IMR-90 (cell line): ENCODE results near the gene ING2. TPM values are rescaled to one million over a fixed set of nuclear protein-coding genes. Genes with fewer than 3 reads are reported as not detected.

Experiments
- ATAC-seq: fragments of 200-7000 bp; cut with Tn5 transposase; 2 replicates; pipeline ENCODE4 v1.9.1; 2020; ENCODE audit warnings: low read depth, mild to moderate bottlenecking, moderate library complexity
- BruUV-seq: library from RNA; stranded (reverse); fragments of 400-500 nt; replicated peaks from 2 replicates; lab custom pipeline; 2021; lab: Mats Ljungman, UMichigan
- CTCF ChIA-PET: fragments of 300-600 bp; formaldehyde crosslinking; extraction: SDS; loops from one replicate; lab custom pipeline; 2021; ENCODE audit warnings: antibody characterized with exemption; lab: Yijun Ruan, JAX
- POLR2A ChIA-PET: fragments of 300-600 bp; sonication (Branson Sonifier 250); formaldehyde crosslinking; loops from one replicate; lab custom pipeline; 2022; ENCODE audit warnings: antibody characterized with exemption; ENCODE audit not compliant: unreplicated experiment; lab: Charles Lee
- DNase-seq: peaks from one replicate; pipeline ENCODE4 v3.0.0; 2013
- H2AFZ ChIP-seq: replicated peaks from 2 replicates; pipeline ENCODE3; 2013; ENCODE audit warnings: low read length, mild to moderate bottlenecking; ENCODE audit not compliant: poor library complexity
- H2AK5ac ChIP-seq: 2 replicates; pipeline ENCODE4 v1.6.1; 2013; ENCODE audit warnings: low read depth, low read length, inconsistent platforms
- H2AK9ac ChIP-seq: replicated peaks from 2 replicates; pipeline ENCODE3; 2013; ENCODE audit warnings: mild to moderate bottlenecking, low read depth, low read length, moderate library complexity; ENCODE audit not compliant: poor library complexity
- H2BK120ac ChIP-seq: 2 replicates; pipeline ENCODE4 v1.6.1; 2013; ENCODE audit warnings: low read depth, low read length, inconsistent platforms
- H2BK15ac ChIP-seq: 3 replicates; pipeline ENCODE4 v1.6.1; 2013; ENCODE audit warnings: low read depth, low read length, inconsistent platforms
- H2BK20ac ChIP-seq: 2 replicates; pipeline ENCODE4 v1.6.1; 2013; ENCODE audit warnings: low read depth, mild to moderate bottlenecking, inconsistent platforms, low read length, moderate library complexity
- H2BK5ac ChIP-seq: 2 replicates; pipeline ENCODE4 v1.6.1; 2013; ENCODE audit warnings: mild to moderate bottlenecking, low read depth, low read length, inconsistent platforms; ENCODE audit not compliant: poor library complexity, severe bottlenecking
- H3K14ac ChIP-seq: replicated peaks from 2 replicates; pipeline ENCODE4 v1.6.1; 2013; ENCODE audit warnings: low read depth, low read length, inconsistent platforms
- H3K18ac ChIP-seq: 2 replicates; pipeline ENCODE4 v1.6.1; 2013; ENCODE audit warnings: low read depth, low read length, control low read depth
- H3K23ac ChIP-seq: 2 replicates; pipeline ENCODE4 v1.6.1; 2013; ENCODE audit warnings: low read depth, low read length, inconsistent platforms
- H3K27ac ChIP-seq: 2 replicates; pipeline ENCODE4 v1.5.1; 2013; ENCODE audit warnings: mild to moderate bottlenecking, control low read depth, low read length; ENCODE audit not compliant: insufficient read depth
- H3K27me3 ChIP-seq: 2 replicates; pipeline ENCODE4 v1.6.1; 2013; ENCODE audit warnings: low read length; ENCODE audit not compliant: control insufficient read depth, insufficient read depth
- H3K36me3 ChIP-seq: 2 replicates; pipeline ENCODE4 v1.6.1; 2013; ENCODE audit warnings: low read length, mixed read lengths; ENCODE audit not compliant: control insufficient read depth, insufficient read depth
- H3K4ac ChIP-seq: 2 replicates; pipeline ENCODE4 v1.6.1; 2013; ENCODE audit warnings: low read depth, low read length, inconsistent platforms
- H3K4me1 ChIP-seq: 2 replicates; pipeline ENCODE4 v1.6.1; 2013; ENCODE audit warnings: low read length, mixed read lengths; ENCODE audit not compliant: control insufficient read depth, insufficient read depth
- H3K4me2 ChIP-seq: 2 replicates; pipeline ENCODE4 v1.6.1; 2013; ENCODE audit warnings: low read depth, mild to moderate bottlenecking, control low read depth, low read length, moderate library complexity
- H3K4me3 ChIP-seq: 2 replicates; pipeline ENCODE4 v1.5.1; 2013; ENCODE audit warnings: low read depth, mild to moderate bottlenecking, control low read depth, low read length, moderate library complexity; ENCODE audit not compliant: insufficient read depth
- H3K56ac ChIP-seq: 2 replicates; pipeline ENCODE4 v1.6.1; 2013; ENCODE audit warnings: low read length, inconsistent platforms; ENCODE audit not compliant: insufficient read depth; ENCODE audit errors: extremely low read depth
- H3K79me1 ChIP-seq, 2 experiments: 2 replicates each; pipeline ENCODE4 v1.6.1; 2013; ENCODE audit warnings: low read length in 2 of 2, inconsistent platforms in 1 of 2, low read depth in 1 of 2
- H3K9ac ChIP-seq: 2 replicates; pipeline ENCODE4 v1.6.1; 2013; ENCODE audit warnings: low read depth, low read length, control low read depth
- H3K9me1 ChIP-seq: 2 replicates; pipeline ENCODE4 v1.6.1; 2013; ENCODE audit warnings: low read length, inconsistent platforms; ENCODE audit not compliant: insufficient read depth
- H3K9me3 ChIP-seq: 2 replicates; pipeline ENCODE4 v1.6.1; 2013; ENCODE audit warnings: low read length; ENCODE audit not compliant: control insufficient read depth, insufficient read depth
- H4K20me1 ChIP-seq: 2 replicates; pipeline ENCODE4 v1.6.1; 2013; ENCODE audit warnings: low read length, inconsistent platforms; ENCODE audit not compliant: insufficient read depth
- H4K5ac ChIP-seq: 2 replicates; pipeline ENCODE4 v1.6.1; 2013; ENCODE audit warnings: mild to moderate bottlenecking, low read depth, low read length, control low read depth
- H4K8ac ChIP-seq, 2 experiments: 2 replicates each; pipeline ENCODE4 v1.6.1; 2013; ENCODE audit warnings: low read depth in 2 of 2, low read length in 2 of 2, control low read depth in 1 of 2, inconsistent platforms in 1 of 2
- H4K91ac ChIP-seq: 2 replicates; pipeline ENCODE4 v1.6.1; 2013; ENCODE audit warnings: low read depth, low read length, inconsistent platforms; ENCODE audit not compliant: insufficient read depth
- CHD1 ChIP-seq: IDR thresholded peaks from 2 replicates; pipeline ENCODE4 v1.6.1; 2012; ENCODE audit warnings: low read depth, low read length, improper control_type of control experiment
- ELK1 ChIP-seq: fragments of 150-350 bp; IDR thresholded peaks from 2 replicates; pipeline ENCODE4 v1.6.1; 2016; ENCODE audit warnings: low read depth, mild to moderate bottlenecking, low read length, moderate library complexity, borderline replicate concordance
- FOS ChIP-seq: fragments of 150-350 bp; IDR thresholded peaks from 2 replicates; pipeline ENCODE4 v1.6.1; 2016; ENCODE audit warnings: low read depth, low read length
- MAFK ChIP-seq: IDR thresholded peaks from 2 replicates; pipeline ENCODE4 v1.6.1; 2012; ENCODE audit warnings: low read depth, low read length, improper control_type of control experiment
- MAZ ChIP-seq: IDR thresholded peaks from 2 replicates; pipeline ENCODE4 v1.6.1; 2012; ENCODE audit warnings: low read depth, mild to moderate bottlenecking, low read length, improper control_type of control experiment, moderate library complexity, borderline replicate concordance
- MXI1 ChIP-seq: IDR thresholded peaks from 2 replicates; pipeline ENCODE4 v1.6.1; 2012; ENCODE audit warnings: low read depth, mild to moderate bottlenecking, low read length, moderate library complexity, borderline replicate concordance
- NFE2L2 ChIP-seq: fragments of 150-350 bp; IDR thresholded peaks from 2 replicates; pipeline ENCODE4 v1.6.1; 2016; ENCODE audit warnings: low read depth, mild to moderate bottlenecking, low read length
- RAD21 ChIP-seq: IDR thresholded peaks from 2 replicates; pipeline ENCODE4 v1.6.1; 2012; ENCODE audit warnings: low read length, improper control_type of control experiment
- RCOR1 ChIP-seq: IDR thresholded peaks from 2 replicates; pipeline ENCODE4 v1.6.1; 2012; ENCODE audit warnings: mild to moderate bottlenecking, low read length, improper control_type of control experiment; ENCODE audit not compliant: insufficient replicate concordance
- RFX5 ChIP-seq: IDR thresholded peaks from 2 replicates; pipeline ENCODE4 v1.8.0; 2012; ENCODE audit warnings: low read depth, mild to moderate bottlenecking, low read length, moderate library complexity
- USF2 ChIP-seq: fragments of 150-350 bp; IDR thresholded peaks from 2 replicates; pipeline ENCODE4 v1.6.1; 2017; ENCODE audit warnings: mild to moderate bottlenecking, antibody characterized with exemption, low read length, low read depth
- WGBS, 2 experiments: methylation state at CpG; one replicate each; pipeline versions ENCODE4 v1.1.5 to v1.1.7; 2013; ENCODE audit warnings: missing lambda C conversion rate in 2 of 2; ENCODE audit not compliant: insufficient read length in 1 of 2; ENCODE audit errors: extremely low coverage in 2 of 2; 5-methylcytosine and 5-hydroxymethylcytosine counted together
- dilution Hi-C: fragments of 300-500 bp; cut with HindIII; formaldehyde crosslinking; loops from one replicate; pipeline ENCODE4 v1.14.3; 2018; ENCODE audit warnings: low sequenced_read_pairs; ENCODE audit not compliant: unreplicated experiment
- in situ Hi-C: fragments of 300-500 bp; cut with MboI; formaldehyde crosslinking; loops from 3 replicates; pipeline ENCODE4 v1.14.3; 2019; ENCODE audit warnings: low sequenced_read_pairs, inconsistent platforms, mixed read lengths
- intact Hi-C: fragments of 100-400 bp; cut with micrococcal nuclease; formaldehyde crosslinking; loops from 2 replicates; pipeline ENCODE4 v1.10.0; 2022
- polyA plus RNA-seq, 3 experiments: library from polyadenylated mRNA; depleted of rRNA; stranded (reverse); fragments of >200 nt; gene quantifications; 2 replicates each; pipeline ENCODE4 v1.2.3, GENCODE V29; 2012; ENCODE audit warnings: low replicate concordance in 1 of 3
- total RNA-seq: library from RNA; depleted of rRNA; stranded (reverse); fragments of >200 nt; gene quantifications from 2 replicates; pipeline ENCODE4 v1.2.3, GENCODE V29; 2012

The ING2 gene
- total and polyA plus RNA-seq, 2 of the 4 experiments (the other 2 are of a cell fraction), result 2.5 to 9.5 TPM

GRCh38 chr4:183541752-183542040 lies 36.8 kb downstream of the ING2 start:
- Histone ChIP-seq H2BK20ac (no peak overlapping the region), H4K5ac (no peak overlapping the region), H3K14ac (no peak overlapping the region), H3K27me3 (no peaks in the 10 kb centered on the region), H2AK5ac (no peak overlapping the region), H4K91ac (no peak overlapping the region), H3K4me1 (peaks cover 8% of the 10 kb centered on the region; the same call in 1 of the 2 replicates), H3K4me3 (no peak overlapping the region), H3K23ac (no peak overlapping the region), H3K4ac (no peak overlapping the region), H3K56ac (no peak overlapping the region), H3K27ac (no peak overlapping the region; the same call in 1 of the 2 replicates), H2AFZ (no peak overlapping the region), H2BK15ac (no peak overlapping the region), H3K36me3 (no peaks in the 10 kb centered on the region), H3K9me1 (no peaks in the 10 kb centered on the region), H2BK5ac (no peak overlapping the region), H4K20me1 (no peaks in the 10 kb centered on the region), H2AK9ac (no peak overlapping the region), H3K4me2 (no peak overlapping the region), H3K9me3 (peaks cover 4% of the 10 kb centered on the region), H4K8ac (no peak overlapping the region), H3K79me1 (no peaks in the 10 kb centered on the region), H3K9ac (no peak overlapping the region), H3K18ac (no peak overlapping the region), H2BK120ac (no peak overlapping the region)
- no CpG with 5 or more reads among the region's 3 CpGs for WGBS, 2 experiments
- BruUV-seq, result no TSS peak
- TF ChIP-seq USF2 (no peak), CHD1 (no peak), RCOR1 (no peak), ELK1 (no peak), MXI1 (no peak), NFE2L2 (no peak), MAZ (no peak), FOS (no peak), RFX5 (no peak), MAFK (no peak), RAD21 (no peak)
- dilution Hi-C loops, result no loop called here
- ATAC-seq (peak; percentile 74), DNase-seq (no peak)
- ChIA-PET POLR2A (no interaction called here), CTCF (no interaction called here)
- intact Hi-C loops, result no loop called here
- in situ Hi-C loops, result no loop called here
